OCI-LY7 (cell line): ENCODE measurements around the gene UGT1A10. TPM values are rescaled to one million over a fixed set of nuclear protein-coding genes. Genes with fewer than 3 reads are reported as not detected.
"Not testable (repeated sequence)": the region's sequence is repeated elsewhere in the genome, so short reads cannot be mapped to it uniquely, and the experiment has no call there.

ENCODE experiments used
- Bru-seq: library from RNA; stranded (reverse); fragments of 400-500 nt; gene quantifications from one replicate; lab custom pipeline; 2021; lab: Mats Ljungman, UMichigan
- BruChase-seq, 2 experiments: library from RNA; stranded (reverse); fragments of 400-500 nt; gene quantifications; one replicate each; lab custom pipeline; 2021; lab: Mats Ljungman, UMichigan
- BruUV-seq: library from RNA; stranded (reverse); fragments of 400-500 nt; replicated peaks from 2 replicates; lab custom pipeline; 2021; lab: Mats Ljungman, UMichigan
- CTCF ChIA-PET: fragments of 300-600 bp; sonication (Branson Sonifier 250); formaldehyde crosslinking; loops from one replicate; lab custom pipeline; 2022; ENCODE audit warnings: antibody characterized with exemption; ENCODE audit not compliant: unreplicated experiment; lab: Charles Lee
- POLR2A ChIA-PET: fragments of 300-600 bp; sonication (Branson Sonifier 250); formaldehyde crosslinking; loops from one replicate; lab custom pipeline; 2022; ENCODE audit warnings: antibody characterized with exemption; lab: Charles Lee
- DNase-seq: peaks from one replicate; pipeline ENCODE4 v3.0.0-alpha.2; 2015; ENCODE audit warnings: low spot score
- H2AFZ ChIP-seq: fragments of 200-600 bp; sonication (generic), shearing (Covaris generic); 2 replicates; pipeline ENCODE4 v1.6.1; 2014; ENCODE audit warnings: mild to moderate bottlenecking, antibody characterized with exemption, low read length, moderate library complexity
- H3K27ac ChIP-seq: fragments of 200-600 bp; sonication (generic); 2 replicates; pipeline ENCODE4 v1.5.1; 2014; ENCODE audit warnings: mixed run types, low read depth, mild to moderate bottlenecking, moderate library complexity, low read length, inconsistent platforms; ENCODE audit not compliant: poor library complexity, severe bottlenecking
- H3K36me3 ChIP-seq: fragments of 200-600 bp; sonication (generic); 2 replicates; pipeline ENCODE4 v1.6.1; 2014; ENCODE audit warnings: mild to moderate bottlenecking, antibody characterized with exemption, low read length, moderate library complexity, mixed read lengths; ENCODE audit not compliant: insufficient read depth
- H3K4me1 ChIP-seq: fragments of 200-600 bp; sonication (generic); 2 replicates; pipeline ENCODE4 v1.5.1; 2014; ENCODE audit warnings: mild to moderate bottlenecking, low read length; ENCODE audit not compliant: insufficient read depth, poor library complexity, severe bottlenecking
- H3K4me2 ChIP-seq: fragments of 200-600 bp; sonication (generic); 2 replicates; pipeline ENCODE4 v1.6.1; 2014; ENCODE audit warnings: mild to moderate bottlenecking, low read length
- H3K4me3 ChIP-seq: fragments of 200-600 bp; sonication (generic); 2 replicates; pipeline ENCODE4 v1.5.1; 2014; ENCODE audit warnings: mild to moderate bottlenecking, low read depth, low read length; ENCODE audit not compliant: poor library complexity, severe bottlenecking
- H3K79me2 ChIP-seq: fragments of 200-600 bp; sonication (generic); 2 replicates; pipeline ENCODE4 v1.6.1; 2016; ENCODE audit warnings: low read depth, mild to moderate bottlenecking, low read length, moderate library complexity, mixed read lengths; ENCODE audit not compliant: insufficient read depth
- H3K9me2 ChIP-seq: fragments of 200-600 bp; sonication (generic); 2 replicates; pipeline ENCODE4 v1.6.1; 2016; ENCODE audit warnings: mild to moderate bottlenecking, low read length, mixed read lengths; ENCODE audit not compliant: insufficient read depth
- H3K9me3 ChIP-seq: fragments of 200-600 bp; sonication (generic); 2 replicates; pipeline ENCODE4 v1.6.1; 2014; ENCODE audit warnings: mild to moderate bottlenecking, mixed run types, low read length, mixed read lengths
- H4K20me1 ChIP-seq: fragments of 200-600 bp; sonication (generic); 2 replicates; pipeline ENCODE4 v1.6.1; 2014; ENCODE audit warnings: mild to moderate bottlenecking, antibody characterized with exemption, low read length, moderate library complexity, mixed read lengths; ENCODE audit not compliant: insufficient read depth
- EZH2phosphoT487 ChIP-seq: fragments of 200-600 bp; sonication (generic); IDR thresholded peaks from 2 replicates; pipeline ENCODE4 v1.6.1; 2018; ENCODE audit warnings: low read depth, borderline replicate concordance, mild to moderate bottlenecking, mixed run types, antibody characterized with exemption, low read length, moderate library complexity, mixed read lengths
- intact Hi-C: fragments of 100-400 bp; cut with micrococcal nuclease; formaldehyde crosslinking; loops from one replicate; pipeline ENCODE4 v1.10.0; 2022; ENCODE audit not compliant: unreplicated experiment
- long read RNA-seq: library from polyadenylated mRNA; stranded (forward); transcript quantifications from one replicate; pipeline ENCODE4 v2.0.0, GENCODE V29; 2022
- total RNA-seq, 2 experiments: library from RNA; depleted of rRNA in 1 of 2; stranded (reverse); fragments of >200 nt in 1 of 2; shearing (Covaris generic) in 1 of 2; gene quantifications; 2 replicates each; pipeline ENCODE4 v1.2.3, GENCODE V29; 2014 to 2022
- TF ChIP-seq, protein P1 (sequence below): fragments of 200-600 bp; sonication (generic); conservative IDR thresholded peaks from 2 replicates; pipeline ENCODE4 v1.5.1; 2014; ENCODE audit warnings: mild to moderate bottlenecking, antibody characterized with exemption, low read length, moderate library complexity, mixed read lengths

Gene UGT1A10
- total RNA-seq (2014; rRNA removed; shearing (Covaris generic)) (not detected in 2 replicates), total RNA-seq (2022) (not detected in 2 replicates), Bru-seq, nascent RNA (not detected), BruChase-seq, experiment 1, labeled RNA remaining after a 6-hour chase (not detected), BruChase-seq, experiment 2, labeled RNA remaining after a 2-hour chase (not detected)
- long read RNA-seq: 0 reads

DNA sequence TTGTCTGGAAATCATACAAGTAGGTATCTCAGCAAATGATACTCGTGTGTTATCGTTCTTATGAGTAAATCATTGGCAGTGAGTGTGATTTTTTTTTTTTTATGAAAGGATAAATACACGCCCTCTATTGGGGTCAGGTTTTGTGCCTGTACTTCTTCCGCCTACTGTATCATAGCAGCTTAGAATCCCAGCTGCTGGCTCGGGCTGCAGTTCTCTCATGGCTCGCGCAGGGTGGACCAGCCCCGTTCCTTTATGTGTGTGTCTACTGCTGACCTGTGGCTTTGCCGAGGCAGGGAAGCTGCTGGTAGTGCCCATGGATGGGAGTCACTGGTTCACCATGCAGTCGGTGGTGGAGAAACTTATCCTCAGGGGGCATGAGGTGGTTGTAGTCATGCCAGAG lies at the start of gene UGT1A10:
TSS of gene UGT1A10 (plus strand) at position 143 of the 400 bp plus-strand sequence. CDS start at position 218, 75 bp downstream.
- H3K27ac ChIP-seq, H3K4me2 ChIP-seq, H2AFZ ChIP-seq, POLR2A ChIA-PET, CTCF ChIA-PET, H3K4me3 ChIP-seq, H3K9me2 ChIP-seq, H4K20me1 ChIP-seq, H3K79me2 ChIP-seq, H3K9me3 ChIP-seq, H3K36me3 ChIP-seq, BruUV-seq, DNase-seq, H3K4me1 ChIP-seq: not testable (repeated sequence)
- intact Hi-C loops: loop anchor here (10.0 kb wide), 1 partner anchor 152 kb away; no protein-coding TSS in a partner anchor

DNA sequence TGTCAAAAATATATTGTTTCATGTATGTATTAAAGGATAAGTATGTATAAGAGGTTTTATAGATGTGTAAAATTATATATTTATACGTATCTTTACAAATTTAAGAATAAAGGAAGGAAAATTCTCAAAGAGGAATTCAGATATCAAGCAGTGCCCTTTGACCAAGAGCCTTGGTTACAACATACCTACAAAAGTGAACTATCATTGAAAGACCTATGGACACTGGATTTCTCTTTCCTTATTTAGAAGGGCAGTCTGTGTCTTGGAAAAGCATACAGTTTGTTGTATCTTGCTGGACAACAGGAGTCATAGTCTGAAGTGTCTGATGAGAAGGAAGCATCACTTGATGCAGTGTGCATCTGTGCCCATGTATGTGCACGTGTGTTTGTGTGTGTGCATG lies 47.8 kb upstream of the UGT1A10 start:
- CTCF ChIA-PET: no interaction called here
- POLR2A ChIA-PET: no interaction called here
- intact Hi-C loops: no loop called here
- Histone ChIP-seq H2AFZ (no peak overlapping the region), H3K79me2 (no peaks in the 10 kb centered on the region), H4K20me1 (no peaks in the 10 kb centered on the region), H3K4me3 (no peak overlapping the region), H3K4me1 (peaks cover 9% of the 10 kb centered on the region), H3K4me2 (no peak overlapping the region), H3K36me3 (no peaks in the 10 kb centered on the region), H3K9me3 (no peaks in the 10 kb centered on the region), H3K9me2 (no peaks in the 10 kb centered on the region), H3K27ac (no peak overlapping the region)
- no peak for DNase-seq
- no TSS peak for BruUV-seq
- no peak for TF ChIP-seq EZH2phosphoT487
- TF ChIP-seq, protein P1, sequence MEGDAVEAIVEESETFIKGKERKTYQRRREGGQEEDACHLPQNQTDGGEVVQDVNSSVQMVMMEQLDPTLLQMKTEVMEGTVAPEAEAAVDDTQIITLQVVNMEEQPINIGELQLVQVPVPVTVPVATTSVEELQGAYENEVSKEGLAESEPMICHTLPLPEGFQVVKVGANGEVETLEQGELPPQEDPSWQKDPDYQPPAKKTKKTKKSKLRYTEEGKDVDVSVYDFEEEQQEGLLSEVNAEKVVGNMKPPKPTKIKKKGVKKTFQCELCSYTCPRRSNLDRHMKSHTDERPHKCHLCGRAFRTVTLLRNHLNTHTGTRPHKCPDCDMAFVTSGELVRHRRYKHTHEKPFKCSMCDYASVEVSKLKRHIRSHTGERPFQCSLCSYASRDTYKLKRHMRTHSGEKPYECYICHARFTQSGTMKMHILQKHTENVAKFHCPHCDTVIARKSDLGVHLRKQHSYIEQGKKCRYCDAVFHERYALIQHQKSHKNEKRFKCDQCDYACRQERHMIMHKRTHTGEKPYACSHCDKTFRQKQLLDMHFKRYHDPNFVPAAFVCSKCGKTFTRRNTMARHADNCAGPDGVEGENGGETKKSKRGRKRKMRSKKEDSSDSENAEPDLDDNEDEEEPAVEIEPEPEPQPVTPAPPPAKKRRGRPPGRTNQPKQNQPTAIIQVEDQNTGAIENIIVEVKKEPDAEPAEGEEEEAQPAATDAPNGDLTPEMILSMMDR: no peak

DNA sequence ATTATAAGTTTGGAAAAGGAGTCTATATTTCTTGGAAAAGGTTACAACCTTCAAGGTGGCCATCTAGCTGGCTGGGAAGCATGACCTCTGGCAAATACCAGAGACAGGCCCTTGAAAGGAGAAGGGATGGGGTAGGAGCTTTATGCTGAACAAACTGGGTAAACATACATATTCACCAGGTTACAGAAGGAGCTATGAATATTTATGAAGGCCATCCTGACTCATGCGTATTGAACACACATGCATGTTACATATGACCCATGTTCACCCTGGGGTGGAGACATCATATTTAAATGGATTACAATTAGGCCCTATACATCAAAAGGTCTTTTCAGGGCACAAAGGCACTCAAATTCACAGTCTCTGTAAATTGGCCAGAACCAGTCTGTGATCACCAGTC lies 43.5 kb upstream of the UGT1A10 start:
- H3K9me2 ChIP-seq, DNase-seq, H3K79me2 ChIP-seq, H3K4me3 ChIP-seq, H3K4me1 ChIP-seq, H2AFZ ChIP-seq, BruUV-seq, intact Hi-C loops, H4K20me1 ChIP-seq, H3K36me3 ChIP-seq, H3K27ac ChIP-seq, H3K4me2 ChIP-seq, H3K9me3 ChIP-seq, CTCF ChIA-PET: not testable (repeated sequence)
- POLR2A ChIA-PET: interaction anchor here (0.8 kb wide), 1 partner anchor 38 kb away, joined by 3 read pairs; no protein-coding TSS in a partner anchor
